Right renal cortex interstitium (tissue), 3 donors: ENCODE measurements around the gene ZDHHC18. TPM values are rescaled to one million over a fixed set of nuclear protein-coding genes. Genes with fewer than 3 reads are reported as not detected.
A peak's percentile ranks its signal among the peaks of the same experiment; 100 is the strongest.
"Not testable (repeated sequence)": the region's sequence is repeated elsewhere in the genome, so short reads cannot be mapped to it uniquely, and the experiment has no call there.

Source experiments
- DNase-seq, 3 donors: peaks; one replicate each; pipeline ENCODE4 v3.0.0-alpha.2; 2013; ENCODE audit warnings: low read depth in 3 of 3, low spot score in 2 of 3
- polyA plus RNA-seq, 3 donors: library from polyadenylated mRNA; unstranded; fragments of 120-200 nt; gene quantifications; one replicate each; pipeline ENCODE4 v1.2.1, GENCODE V29; 2013; ENCODE audit not compliant: insufficient read length in 3 of 3

The ZDHHC18 gene
- polyA plus RNA-seq, 3 donors, result 18.6 to 19.3 (median 19.0) TPM

DNA sequence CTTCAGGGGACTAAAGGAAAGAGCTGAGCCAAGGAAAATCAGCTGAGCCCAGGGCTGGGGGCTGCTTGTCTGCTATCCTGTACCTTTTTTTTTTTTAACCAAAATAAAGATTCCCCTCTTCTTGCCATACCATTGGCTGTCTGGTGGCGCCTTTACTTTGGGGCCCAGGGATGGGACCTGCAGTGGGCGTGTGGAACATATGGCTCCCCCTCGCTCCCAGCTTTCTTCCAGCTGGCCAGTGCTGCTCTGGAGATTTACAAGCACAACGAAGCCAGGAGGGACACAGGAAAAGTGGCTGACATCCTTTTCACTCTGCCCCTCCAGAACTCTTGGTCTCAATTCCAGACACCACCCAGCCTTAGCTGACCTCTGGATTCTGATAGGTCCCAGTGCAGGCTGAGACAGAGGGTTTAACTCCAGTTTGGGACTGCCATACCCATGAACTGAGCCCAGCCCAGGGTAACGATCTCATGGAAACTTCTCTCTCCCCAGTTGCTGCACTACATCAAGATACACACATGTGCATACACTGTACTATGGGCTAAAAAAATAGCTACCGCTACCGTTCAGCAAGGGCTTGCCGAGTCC lies 31.1 kb downstream of the ZDHHC18 start:
- no peak for DNase-seq

DNA sequence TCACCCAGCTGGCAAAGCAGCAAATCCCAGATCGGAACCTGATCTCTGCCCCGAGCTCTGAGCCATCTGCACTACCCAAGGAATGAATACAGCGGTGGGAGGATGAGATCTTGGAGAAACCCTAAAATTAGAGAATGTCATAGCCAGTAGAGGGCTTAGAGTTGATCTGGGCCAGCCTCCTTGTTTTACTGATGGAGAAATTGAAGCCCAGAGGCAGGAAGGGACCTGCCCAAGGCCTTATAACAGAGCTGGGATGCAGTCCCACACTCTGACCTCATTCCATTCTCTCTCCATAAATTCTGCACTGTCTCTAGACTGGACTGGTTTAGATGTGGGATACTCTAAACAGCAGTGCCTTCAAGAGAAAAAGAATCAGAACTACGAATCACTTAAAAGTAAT lies 31.7 kb downstream of the ZDHHC18 start:
- no peak for DNase-seq

DNA sequence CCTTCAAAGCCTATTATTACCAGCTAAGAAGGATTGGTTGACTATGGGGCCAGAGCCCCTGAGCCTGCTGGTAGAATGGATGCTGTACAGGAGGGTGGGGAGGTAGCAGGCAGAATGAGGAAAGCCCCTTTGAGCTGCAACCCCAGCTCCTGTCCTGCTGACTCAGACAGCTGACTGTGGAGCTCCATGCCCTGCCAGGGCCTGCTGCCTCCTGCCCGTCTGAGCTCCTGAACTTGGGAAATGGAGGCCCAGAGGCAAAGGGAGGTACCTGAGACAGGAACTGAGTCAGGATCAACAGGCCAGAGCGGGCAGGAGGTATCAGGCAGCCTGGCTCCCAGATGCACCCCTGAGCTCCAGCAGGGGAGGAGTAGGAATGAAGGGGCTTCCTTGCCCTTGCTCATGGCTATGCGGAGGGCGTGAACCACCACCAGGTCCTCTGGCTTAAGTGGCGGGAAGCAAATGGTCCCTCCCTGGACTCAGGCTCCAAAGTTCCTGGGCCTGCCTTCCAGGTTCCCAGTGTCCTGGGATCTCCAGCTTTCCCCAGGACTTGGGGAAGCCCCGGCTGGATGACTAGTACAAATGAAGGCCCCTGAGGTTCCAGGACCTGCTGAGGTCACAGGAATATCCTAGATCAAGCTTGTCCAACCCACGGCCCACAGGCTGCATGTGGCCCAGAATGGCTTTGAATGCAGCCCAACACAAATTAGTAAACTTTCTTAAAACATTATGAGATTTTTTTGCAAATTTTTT lies 32.6 kb downstream of the ZDHHC18 start:
- DNase-seq, result no peak

DNA sequence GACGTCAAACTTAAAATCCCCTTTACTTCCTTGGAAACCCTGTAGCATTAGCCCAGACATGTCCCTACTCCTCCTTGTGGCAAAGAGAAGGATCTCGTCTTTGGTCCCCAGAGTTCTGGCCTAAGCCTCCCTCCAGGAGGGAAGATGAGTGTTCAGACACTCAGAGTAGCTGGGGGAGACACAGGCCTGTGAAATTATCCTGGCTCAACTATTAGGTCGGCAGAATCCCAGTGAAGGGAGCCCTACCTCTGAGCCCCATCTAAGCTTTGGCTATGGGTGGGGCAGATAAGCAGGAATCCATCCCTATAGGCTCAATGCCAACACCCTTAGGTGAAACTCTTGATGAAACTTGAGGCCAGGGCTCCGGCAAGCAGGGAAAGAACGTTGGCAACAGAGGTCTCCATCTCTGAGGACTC lies 34.8 kb downstream of the ZDHHC18 start:
- DNase-seq, result no peak

DNA sequence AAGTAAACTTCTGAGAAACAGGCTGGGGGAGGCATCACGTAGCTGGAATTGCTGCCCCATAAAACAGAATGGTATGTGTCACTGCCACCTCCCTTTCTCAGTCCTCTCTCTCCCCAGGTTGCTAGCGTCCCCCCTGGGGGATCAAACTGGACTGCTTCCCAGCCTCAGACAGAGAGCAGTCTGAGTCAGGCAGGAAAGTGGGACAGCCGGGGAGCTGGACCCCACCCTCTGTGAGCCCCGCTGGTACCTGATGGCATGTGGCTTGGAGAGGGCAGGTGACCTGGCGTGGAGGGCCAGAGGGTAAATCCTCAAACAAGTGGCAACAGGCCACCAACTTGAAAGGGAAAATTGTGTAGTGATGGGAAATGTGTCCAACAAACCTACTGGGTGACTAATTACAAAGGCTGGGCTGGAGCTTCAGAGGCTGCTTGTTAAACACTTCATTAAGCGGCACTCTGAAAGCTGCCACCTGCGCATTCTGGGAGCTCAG lies 35.4 kb downstream of the ZDHHC18 start:
- no peak for DNase-seq

DNA sequence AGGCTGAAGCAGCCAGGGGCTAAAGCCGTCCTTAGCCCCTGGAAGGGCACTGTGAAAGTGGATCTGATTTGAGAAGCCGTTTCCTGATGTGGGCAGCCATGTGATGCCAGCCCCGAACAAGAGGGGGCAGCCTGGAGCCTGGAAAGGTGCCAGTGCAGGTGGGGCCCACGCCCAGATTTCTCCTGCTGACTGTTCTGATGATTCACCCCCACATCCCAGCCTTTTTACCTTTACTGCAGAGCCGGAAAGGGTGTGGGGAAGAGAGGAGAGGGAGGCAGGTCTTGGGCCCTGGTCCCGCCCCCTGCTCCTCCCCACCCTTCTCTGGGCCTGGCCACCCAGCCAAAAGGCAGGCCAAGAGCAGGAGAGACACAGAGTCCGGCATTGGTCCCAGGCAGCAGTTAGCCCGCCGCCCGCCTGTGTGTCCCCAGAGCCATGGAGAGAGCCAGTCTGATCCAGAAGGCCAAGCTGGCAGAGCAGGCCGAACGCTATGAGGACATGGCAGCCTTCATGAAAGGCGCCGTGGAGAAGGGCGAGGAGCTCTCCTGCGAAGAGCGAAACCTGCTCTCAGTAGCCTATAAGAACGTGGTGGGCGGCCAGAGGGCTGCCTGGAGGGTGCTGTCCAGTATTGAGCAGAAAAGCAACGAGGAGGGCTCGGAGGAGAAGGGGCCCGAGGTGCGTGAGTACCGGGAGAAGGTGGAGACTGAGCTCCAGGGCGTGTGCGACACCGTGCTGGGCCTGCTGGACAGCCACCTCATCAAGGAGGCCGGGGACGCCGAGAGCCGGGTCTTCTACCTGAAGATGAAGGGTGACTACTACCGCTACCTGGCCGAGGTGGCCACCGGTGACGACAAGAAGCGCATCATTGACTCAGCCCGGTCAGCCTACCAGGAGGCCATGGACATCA lies 36.5 kb downstream of the ZDHHC18 start, which contains the start of gene SFN:
SFN (plus strand) TSS at position 369 of the 904 bp plus-strand sequence; CDS start at position 433, 64 bp downstream.
- DNase-seq, result no peak

DNA sequence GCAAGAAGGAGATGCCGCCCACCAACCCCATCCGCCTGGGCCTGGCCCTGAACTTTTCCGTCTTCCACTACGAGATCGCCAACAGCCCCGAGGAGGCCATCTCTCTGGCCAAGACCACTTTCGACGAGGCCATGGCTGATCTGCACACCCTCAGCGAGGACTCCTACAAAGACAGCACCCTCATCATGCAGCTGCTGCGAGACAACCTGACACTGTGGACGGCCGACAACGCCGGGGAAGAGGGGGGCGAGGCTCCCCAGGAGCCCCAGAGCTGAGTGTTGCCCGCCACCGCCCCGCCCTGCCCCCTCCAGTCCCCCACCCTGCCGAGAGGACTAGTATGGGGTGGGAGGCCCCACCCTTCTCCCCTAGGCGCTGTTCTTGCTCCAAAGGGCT lies 37.2 kb downstream of the ZDHHC18 start:
- no peak for DNase-seq

DNA sequence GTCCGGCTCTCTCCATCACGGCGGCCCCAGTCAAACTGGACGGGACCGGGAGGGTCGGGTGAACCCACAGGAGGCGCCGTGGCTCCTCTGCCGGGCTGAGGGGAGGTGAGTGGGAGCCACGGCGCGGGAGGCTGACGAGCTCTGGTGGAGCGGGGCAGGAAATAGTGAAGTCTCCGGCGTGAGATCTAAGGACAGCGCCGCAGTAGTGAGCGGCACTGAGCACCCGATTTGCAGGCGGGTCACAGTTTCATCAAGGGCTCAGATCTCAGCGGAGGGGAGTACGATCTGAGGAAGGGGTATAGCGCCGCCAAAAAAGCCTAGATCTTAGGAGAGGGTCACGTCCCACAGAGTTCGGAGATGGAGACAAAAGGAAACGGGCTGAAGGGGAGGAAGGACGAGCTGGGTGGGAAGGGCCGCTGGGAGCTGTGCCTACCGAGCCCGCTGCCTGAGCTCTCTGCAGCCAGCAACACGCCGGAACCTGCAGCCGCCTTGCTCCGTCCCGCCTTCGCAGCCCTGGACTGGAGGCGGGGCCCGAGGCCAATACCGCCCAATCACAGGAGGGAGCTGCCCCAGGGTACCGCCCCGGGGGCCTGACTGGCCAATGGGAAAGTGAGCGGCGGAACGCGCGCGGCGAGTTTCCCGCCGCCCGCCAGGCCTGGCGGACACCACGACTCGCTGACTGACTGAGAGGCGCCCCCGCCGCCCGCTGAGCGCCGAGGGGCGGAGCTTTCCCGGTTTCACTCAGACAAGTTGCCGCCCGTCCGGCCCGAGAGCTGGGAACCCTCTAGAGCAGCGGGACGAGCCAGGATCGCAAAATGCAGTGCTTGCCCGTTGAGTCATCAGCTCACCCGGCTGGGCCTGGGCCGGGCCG lies 38.4 kb downstream of the ZDHHC18 start:
- peak; percentile 85 to 94 (median 88) for DNase-seq

DNA sequence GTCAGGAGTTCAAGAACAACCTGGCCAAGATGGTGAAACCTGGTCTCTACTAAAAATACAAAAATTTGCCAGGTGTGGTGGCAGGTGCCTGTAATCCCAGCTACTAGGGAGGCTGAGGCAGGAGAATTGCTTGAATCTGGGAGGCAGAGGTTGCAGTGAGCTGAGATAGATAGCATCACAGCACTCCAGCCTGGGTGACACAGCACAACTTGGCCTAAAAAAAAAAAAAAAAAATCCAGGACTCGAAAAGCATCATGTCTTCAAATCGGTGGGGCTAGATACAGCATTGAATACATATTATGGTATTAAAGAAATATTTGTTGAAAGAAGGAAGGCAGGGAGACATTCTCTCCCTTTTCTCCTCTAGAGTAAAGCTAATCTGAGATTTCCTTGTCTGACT lies 46.6 kb downstream of the ZDHHC18 start:
- not testable (repeated sequence) for DNase-seq

DNA sequence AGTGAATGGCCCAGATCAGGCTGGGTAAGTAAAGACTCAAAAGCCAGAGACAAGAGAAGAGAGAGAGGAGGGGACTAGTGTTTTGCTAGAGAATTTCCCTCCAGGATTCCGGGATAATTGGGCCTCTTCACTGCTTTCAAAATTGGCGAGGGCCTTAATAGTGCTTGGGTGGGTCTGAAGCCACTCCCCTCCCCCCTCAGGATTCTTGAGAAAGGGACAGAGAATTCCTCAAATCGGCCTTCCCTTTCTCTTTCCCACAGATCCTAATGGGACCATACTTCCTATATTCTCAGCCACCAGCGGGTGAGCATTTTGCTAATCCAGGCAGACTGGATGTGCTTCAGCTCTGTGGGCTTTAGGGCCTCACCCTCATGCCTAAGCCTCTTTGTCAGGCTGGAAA lies 48.4 kb downstream of the ZDHHC18 start:
- DNase-seq, result no peak

DNA sequence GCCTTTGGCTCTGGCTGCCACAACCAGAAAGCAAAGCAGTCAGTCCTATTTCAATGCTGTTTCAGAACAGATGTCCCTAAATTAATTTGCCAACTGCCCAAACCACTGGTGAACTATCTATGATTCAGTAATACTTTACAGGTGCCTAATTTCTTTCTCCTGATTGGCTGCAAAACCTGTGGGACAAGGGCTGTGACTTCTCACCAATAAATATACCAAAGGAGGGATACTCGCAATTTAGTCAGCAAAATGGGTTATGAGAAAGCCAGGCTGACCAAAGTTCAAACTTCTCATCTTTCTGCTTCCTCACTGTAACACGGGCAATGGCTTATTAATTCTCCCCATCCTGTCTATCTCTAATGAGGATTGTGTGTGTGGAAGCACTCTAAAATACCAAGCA lies 50.8 kb downstream of the ZDHHC18 start:
- DNase-seq, result no peak

DNA sequence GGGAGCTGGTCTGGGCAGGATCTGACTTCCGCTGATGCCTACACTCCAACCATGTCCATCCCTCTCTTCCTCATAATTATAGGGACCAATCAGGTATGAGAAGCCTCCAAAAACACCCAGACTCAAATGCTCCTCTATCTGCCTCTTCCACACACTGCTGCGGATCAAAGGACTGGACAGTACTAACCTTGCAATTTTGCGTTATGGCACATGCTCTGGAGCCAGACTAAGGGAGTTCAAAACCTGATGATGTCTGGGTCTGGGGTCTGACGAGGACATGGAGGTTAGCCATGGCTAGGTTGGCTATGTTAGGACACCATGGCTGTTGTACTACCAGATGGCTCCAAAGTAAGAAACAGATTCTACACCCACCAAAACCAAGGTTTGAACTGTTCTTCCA lies 53.3 kb downstream of the ZDHHC18 start:
- DNase-seq, result no peak

DNA sequence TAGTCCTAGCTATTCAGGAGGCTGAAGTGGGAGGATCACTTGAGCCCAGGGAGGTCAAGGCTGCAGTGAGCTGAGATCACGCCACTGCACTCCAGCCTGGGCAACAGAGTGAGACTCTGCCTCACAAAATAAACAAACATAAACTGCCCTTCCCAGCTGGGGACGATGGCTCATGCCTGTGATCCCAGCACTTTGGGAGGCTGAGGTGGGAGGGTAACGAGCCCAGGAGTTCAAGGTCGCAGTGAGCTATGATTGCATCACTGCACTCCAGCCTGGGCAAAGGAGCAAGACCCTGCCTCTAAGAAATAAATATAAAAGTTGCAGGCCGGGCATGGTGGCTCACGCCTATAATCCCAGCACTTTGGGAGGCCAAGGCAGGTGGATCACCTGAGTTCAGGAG lies 55.1 kb downstream of the ZDHHC18 start:
- DNase-seq, result not testable (repeated sequence)

DNA sequence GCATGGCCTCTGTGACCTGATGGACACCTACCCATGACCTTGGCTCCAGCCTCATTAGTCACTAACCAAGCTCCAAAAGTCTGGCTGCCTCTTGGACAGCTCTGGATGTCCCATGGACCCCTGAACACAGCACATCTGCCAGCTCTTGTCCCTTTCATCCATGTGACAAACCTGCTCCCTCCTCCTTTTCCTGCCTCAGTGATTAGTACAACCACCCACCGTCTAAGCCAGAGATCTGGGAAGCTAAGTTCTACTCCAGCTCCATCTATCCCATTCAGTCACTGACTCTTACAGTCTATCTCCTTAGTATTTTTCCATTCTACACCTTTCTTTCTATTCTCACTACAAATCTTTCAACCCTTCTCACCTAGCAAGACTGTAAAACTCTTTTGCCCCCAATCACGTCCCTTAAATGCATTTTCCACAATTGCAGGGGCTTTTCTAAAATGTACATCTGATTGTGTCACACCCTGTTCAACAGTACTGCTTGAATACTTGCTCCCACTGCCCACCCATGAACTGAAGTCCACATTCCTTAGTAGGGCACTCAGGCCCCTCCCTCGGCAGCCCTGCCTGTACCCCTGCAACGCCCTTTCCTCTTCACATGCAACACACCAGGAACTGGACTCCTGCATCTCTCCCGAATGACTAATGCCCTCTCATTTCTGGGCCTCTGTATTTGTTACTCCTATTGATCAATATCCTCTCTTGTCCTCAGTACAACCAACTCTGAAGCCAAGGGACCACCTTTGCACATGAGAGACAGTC lies 56.4 kb downstream of the ZDHHC18 start:
- DNase-seq, result no peak

DNA sequence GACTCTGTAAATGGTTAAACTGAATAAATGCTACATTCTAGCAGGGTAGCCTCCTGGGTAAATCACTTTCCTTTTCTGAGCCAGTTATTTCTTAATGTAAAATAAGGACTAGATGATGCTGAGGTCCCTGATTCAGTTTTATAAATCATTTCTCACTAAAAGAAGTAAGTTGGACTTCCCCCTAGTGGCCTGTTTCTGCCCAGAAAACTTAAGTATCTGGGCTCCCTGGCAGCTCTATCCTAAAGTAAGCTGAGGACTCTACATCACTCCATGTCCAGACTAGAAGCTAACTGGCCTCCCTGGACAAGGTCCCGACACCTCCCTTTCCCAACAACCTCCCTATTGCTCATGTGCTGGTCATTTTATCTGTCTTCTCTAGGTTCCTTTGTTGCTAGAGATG lies 60.6 kb downstream of the ZDHHC18 start:
- no peak for DNase-seq

DNA sequence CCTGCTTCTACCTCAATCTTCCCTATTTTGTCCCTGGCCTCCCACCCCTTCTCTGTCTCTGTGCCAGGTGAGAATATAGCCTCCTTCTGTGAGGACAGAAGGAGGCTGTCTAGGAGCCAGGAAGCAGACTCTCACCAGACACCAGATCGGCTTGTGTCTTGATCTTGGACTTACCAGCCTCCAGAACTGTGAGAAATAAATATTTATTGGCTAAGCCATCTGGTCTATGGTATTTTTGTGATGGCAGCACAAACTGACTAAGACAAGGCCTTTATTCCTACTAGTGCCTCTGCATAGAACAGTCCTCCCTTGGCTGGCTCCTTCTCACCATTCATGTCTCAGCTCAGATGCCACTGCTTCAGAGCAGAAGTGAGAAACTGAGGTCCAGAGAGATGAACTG lies 61.7 kb downstream of the ZDHHC18 start:
- no peak for DNase-seq

DNA sequence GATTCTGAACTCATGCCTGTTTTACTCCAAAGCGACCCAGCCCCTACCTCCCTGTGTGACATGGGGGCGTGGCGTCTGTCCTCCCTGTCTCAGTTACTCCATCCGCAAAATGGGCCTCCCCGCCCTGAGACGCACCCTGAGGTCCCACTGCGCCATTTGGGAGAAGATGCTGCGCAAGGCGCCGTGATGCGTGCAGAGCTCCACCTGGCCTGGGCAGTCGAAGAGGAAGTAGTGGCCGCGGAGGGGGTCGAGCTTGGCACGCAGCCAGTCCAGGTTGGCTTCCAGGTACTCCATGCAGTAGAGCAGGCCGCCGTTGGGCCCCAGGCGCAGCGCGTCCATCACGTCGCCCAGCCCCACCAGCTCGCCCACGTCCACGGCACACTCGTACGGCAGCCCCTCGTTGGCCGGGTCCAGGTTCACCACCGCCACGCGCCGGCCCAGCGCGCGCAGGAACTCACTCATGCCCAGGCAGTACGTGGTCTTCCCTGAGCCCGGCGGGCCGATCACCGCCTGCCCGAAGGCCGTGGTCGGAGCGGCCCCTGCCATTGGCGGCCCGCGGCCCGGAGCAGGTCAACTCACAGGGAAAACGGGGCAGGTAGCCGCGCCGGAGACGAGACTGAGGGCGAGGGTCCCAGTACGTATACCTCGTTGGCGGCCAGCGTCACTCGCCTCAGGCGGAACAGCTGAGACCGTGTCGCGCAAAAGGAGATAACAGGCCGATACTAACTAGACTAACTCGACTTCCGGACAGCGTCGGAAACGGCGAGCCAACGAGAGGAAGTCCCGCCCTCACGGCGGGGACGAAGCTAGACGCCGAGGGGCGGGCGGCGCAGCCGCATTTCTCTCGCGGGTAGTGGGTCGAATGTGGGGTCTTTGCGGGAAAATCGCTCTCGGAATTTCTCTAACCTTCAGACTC lies 63.3 kb downstream of the ZDHHC18 start, which contains the start of gene GPN2:
GPN2 (minus strand) TSS at position 733 of the 916 bp plus-strand sequence; CDS start at position 546, 187 bp downstream.
- peak in 1 of 3 donors; percentile 76 for DNase-seq

DNA sequence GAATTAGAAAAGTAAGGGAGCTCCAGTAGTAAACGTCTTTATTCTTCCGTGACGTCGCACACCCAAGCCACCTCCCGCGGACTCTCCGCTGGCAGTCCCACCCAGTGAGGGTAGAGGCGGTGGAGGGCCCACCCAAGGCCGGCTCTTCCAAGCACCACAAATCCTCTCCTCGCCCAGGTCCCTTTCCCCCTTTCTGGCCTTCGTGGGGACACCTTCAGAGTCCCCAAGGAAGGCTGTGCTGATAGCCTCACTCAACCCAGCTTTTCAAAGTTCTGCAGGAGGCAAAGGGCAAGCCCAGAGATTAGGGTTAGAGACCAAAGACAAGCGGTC lies 63.9 kb downstream of the ZDHHC18 start:
- DNase-seq, result no peak
